ENCODE measurements around the gene MIEF2.
"Not testable (repeated sequence)": the region's sequence is repeated elsewhere in the genome, so short reads cannot be mapped to it uniquely, and the experiment has no call there.

MIEF2 gene

DNA sequence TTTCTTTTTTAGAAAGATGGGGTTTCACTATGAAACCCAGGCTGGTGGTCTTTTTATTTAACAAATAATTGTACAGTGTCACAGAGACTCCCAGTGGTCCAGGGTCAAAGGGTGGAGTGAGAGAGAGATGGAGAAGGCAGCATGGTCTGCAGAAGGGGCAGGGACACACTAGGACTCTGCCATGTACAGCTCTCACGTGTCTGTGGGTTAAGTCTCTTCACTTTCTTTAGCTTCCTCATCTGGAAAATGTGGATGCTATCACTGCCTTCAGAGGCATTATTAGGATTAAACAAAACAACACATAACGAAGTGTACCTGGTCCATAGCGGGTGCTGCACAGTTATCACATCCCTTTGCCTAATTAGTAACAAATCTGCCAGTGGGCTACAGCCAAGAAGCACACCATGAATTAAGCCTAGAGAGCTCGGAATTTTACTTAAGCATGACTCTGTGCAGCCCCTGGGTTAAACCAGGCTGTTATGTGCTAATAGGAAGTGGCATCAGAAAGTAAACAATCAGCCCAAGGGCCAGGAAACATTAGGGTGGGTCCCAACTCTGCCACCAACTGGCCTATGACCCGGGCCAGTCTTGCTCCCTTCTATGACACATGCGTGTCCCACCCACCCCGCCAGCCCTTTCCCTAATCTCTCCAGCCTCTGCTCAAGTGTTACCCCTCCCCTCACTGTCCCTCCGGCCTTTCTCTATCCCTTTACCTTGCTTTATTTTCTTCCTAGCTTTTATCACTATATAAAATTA lies 40.4 kb downstream of the MIEF2 start:
- no peak overlapping the region for H3K27ac ChIP-seq
- TF ChIP-seq, protein P1, sequence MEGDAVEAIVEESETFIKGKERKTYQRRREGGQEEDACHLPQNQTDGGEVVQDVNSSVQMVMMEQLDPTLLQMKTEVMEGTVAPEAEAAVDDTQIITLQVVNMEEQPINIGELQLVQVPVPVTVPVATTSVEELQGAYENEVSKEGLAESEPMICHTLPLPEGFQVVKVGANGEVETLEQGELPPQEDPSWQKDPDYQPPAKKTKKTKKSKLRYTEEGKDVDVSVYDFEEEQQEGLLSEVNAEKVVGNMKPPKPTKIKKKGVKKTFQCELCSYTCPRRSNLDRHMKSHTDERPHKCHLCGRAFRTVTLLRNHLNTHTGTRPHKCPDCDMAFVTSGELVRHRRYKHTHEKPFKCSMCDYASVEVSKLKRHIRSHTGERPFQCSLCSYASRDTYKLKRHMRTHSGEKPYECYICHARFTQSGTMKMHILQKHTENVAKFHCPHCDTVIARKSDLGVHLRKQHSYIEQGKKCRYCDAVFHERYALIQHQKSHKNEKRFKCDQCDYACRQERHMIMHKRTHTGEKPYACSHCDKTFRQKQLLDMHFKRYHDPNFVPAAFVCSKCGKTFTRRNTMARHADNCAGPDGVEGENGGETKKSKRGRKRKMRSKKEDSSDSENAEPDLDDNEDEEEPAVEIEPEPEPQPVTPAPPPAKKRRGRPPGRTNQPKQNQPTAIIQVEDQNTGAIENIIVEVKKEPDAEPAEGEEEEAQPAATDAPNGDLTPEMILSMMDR (IDR thresholded peaks at IDR 0.05): no peak
- TF ChIP-seq ZFX (IDR thresholded peaks at IDR 0.05; ENCODE audit: borderline replicate concordance): no peak

DNA sequence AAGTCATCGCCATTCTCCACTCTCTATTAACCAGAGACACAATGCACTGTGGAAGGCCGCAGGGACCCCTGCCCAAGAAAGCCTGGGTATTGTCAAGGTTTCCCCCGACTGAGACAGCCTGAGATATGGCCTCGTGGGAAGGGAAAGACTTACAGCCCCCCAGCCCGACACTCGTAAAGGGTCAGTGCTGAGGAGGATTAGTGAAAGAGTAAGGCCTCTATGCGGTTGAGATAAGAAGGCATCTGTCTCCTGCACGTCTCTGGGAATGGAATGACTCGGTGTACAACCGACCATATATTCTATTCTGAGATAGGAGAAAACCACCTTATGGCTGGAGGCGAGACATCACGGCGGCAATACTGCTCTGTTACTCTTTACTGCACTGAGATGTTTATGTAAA lies 42.7 kb downstream of the MIEF2 start:
- H3K27ac ChIP-seq: not testable (repeated sequence)

DNA sequence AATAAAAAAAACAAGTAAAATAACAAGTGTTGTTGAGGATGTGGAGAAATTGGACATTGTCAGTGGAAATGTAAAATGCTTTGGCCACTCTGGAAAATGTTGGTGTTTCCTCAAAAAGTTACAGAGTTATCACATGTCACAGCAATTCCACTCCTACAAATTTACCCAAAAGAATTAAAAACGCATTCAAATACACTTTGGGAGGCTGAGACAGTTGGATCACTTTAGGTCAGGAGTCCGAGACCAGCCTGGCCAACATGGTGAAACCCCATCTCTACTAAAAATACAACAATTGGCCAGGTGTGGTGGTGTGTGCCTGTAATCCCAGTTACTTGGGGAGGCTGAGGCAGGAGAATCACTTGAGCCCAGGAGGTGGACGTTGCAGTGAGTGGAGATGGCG lies 48.7 kb downstream of the MIEF2 start:
- no peak overlapping the region for H3K27ac ChIP-seq
- TF ChIP-seq ZFX (IDR thresholded peaks at IDR 0.05; ENCODE audit: borderline replicate concordance): no peak
- TF ChIP-seq, protein P1 (IDR thresholded peaks at IDR 0.05): no peak

DNA sequence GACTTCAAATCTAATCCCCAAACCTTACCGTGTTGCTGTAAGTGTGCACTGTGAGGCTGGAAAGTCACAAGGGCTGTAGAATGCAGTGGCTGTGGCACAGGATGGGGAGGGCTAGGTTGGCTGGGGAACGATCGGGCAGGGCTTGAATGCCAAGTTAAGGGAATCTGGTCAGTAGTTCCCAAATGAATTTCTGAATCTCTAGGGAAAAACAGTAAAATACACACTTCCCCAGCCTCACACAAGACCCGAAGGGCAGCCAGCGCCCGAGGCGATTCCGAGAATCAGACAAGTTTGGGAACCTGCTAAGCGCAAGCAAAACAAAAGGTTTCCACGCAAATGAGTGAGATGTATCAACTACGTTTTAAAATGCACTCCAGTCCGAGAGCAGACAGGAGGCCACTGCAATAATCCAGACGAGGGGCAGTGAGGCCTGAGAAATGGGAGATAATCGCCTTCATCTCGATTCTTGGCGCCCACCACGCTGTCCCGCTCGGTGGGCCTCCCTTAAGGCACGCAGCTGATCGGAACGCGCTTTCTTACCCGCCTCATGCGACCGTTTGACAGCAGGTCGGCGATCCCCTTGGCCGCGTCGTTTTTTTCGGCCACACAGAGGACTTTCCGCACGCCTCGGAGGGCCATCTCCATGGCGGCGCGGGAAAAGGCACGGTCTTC lies 53.7 kb downstream of the MIEF2 start:
- TF ChIP-seq ZFX (IDR thresholded peaks at IDR 0.05; ENCODE audit: borderline replicate concordance): no peak
- TF ChIP-seq, protein P1 (IDR thresholded peaks at IDR 0.05): no peak
- peak overlapping the region; percentile 93 for H3K27ac ChIP-seq

DNA sequence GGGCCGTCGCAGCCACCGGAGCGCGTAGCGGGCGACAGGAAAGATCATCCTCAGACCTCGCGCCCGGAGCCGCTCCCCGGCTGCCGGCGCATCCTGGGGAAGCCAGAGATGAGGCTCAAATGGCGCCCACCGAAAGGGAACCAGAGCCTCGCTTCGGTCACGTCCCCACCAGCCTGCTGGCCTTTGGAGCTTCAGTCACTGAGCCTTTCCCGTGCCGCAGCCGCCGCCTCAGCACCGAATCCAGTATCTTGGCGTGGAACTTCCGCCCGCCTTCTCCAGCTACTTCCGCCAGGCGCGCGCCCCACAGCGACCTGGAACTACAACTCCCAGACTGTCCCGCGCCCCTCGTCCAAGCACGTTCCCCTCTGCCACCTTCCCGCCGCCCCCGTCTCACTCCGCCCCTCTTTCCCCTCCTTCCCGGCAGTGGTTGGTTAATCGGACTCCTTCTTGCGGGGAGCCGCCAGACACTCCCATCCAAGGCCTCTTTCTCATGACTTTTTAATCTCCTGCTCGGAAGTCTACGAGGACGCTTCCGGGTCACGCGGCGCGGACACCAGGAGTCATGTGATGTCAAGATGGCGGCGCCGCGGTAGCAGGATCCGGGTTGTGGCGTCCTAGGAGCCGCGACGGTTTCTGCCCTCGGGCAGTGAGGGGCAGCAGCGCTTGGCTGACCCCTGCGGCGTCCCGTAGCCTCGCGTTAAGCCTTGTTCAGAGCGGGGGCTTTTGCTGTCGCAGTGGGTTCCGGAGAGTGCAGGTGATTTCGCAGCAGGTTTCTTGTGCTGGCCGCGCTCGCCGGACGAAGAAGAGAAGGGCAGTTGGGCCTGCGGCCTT lies 54.5 kb downstream of the MIEF2 start, which contains the start of the genes SMCR8 and TOP3A:
TSS of gene SMCR8 (plus strand) at position 563 of the 831 bp plus-strand sequence. CDS start 497 bp downstream, outside the sequence.
TSS of gene TOP3A (minus strand) at position 264 of the 831 bp plus-strand sequence. CDS start at position 48, 216 bp downstream.
- TF ChIP-seq, protein P1 (IDR thresholded peaks at IDR 0.05): no peak

DNA sequence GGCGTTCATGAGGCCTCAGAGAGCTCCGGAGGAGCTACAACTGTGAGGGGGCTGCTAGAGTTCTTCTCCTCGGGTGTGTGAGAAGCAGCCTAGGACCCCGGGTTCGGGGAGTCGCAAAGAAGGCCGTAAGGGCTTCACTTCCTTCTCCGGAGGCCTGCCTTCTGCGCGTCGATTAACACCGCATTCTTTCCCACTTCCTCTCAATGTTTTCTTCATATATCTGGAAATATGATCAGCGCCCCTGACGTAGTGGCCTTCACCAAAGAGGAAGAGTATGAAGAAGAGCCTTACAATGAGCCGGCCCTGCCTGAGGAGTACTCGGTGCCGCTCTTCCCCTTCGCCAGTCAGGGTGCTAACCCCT lies 55.1 kb downstream of the MIEF2 start:
- TF ChIP-seq, protein P1 (IDR thresholded peaks at IDR 0.05): no peak
- no peak for TF ChIP-seq ZFX (IDR thresholded peaks at IDR 0.05; ENCODE audit: borderline replicate concordance)
- peak overlapping the region; percentile 93 for H3K27ac ChIP-seq

More for the DNA sequence above, 54.5 kb downstream of the MIEF2 start, which contains the start of the genes SMCR8 and TOP3A:
- H3K27ac ChIP-seq: peak within 1 kb of the TSS; percentile 93

DNA sequence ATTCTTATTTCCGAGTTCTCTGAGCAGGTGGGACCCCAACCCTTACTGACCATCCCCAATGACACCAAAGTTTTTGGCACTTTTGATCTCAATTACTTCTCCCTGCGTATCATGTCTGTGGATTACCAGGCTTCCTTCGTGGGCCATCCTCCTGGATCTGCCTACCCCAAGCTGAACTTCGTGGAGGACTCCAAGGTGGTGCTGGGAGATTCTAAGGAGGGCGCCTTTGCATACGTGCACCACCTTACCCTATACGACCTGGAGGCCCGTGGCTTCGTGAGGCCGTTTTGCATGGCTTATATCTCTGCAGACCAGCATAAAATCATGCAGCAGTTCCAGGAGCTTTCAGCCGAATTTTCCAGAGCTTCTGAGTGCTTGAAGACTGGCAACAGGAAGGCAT lies 55.5 kb downstream of the MIEF2 start:
- H3K27ac ChIP-seq: peak overlapping the region; percentile 93
- no peak for TF ChIP-seq ZFX (IDR thresholded peaks at IDR 0.05; ENCODE audit: borderline replicate concordance)
- TF ChIP-seq, protein P1 (IDR thresholded peaks at IDR 0.05): no peak
